ENCODE measurements around the gene CENPH. TPM values are rescaled to one million over a fixed set of nuclear protein-coding genes. Genes with fewer than 3 reads are reported as not detected.
A peak's percentile ranks its signal among the peaks of the same experiment; 100 is the strongest.

CENPH gene
- total and polyA plus RNA-seq, 2 of the 13 experiments (the other 11 are each of a cell fraction or from before 2014, with no cell fraction given) = 11.2 to 28.8 TPM

- TF ChIP-seq KDM2A (CRISPR knock-in tag; IDR thresholded peaks at IDR 0.05; ENCODE audit: borderline replicate concordance, low read depth) (peak; percentile 92), HES4 (CRISPR knock-in tag; IDR thresholded peaks at IDR 0.05; ENCODE audit: borderline replicate concordance) (peak; percentile 55; the same call in 1 of the 2 replicates), REPIN1 (CRISPR knock-in tag; IDR thresholded peaks at IDR 0.05; ENCODE audit: borderline replicate concordance, low read depth) (peak; percentile 94), GZF1 (CRISPR knock-in tag; IDR thresholded peaks at IDR 0.05) (no peak), TCF12 (IDR thresholded peaks at IDR 0.05) (no peak), TCF12 (CRISPR knock-in tag; IDR thresholded peaks at IDR 0.05) (peak; percentile 62; the same call in 1 of the 2 replicates), ZNF670 (CRISPR knock-in tag; IDR thresholded peaks at IDR 0.05; ENCODE audit: borderline replicate concordance) (no peak; the same call in 1 of the 2 replicates), ZBTB20 (CRISPR knock-in tag; IDR thresholded peaks at IDR 0.05; ENCODE audit: borderline replicate concordance, low read depth) (no peak), ZNF549 (CRISPR knock-in tag; IDR thresholded peaks at IDR 0.05) (0 out of 2 replicates have a peak, but pooled peaks have one; percentile 33), CBFB (CRISPR knock-in tag; IDR thresholded peaks at IDR 0.05) (no peak), ZNF644 (CRISPR knock-in tag; IDR thresholded peaks at IDR 0.05; ENCODE audit: low read depth) (no peak), LCORL (IDR thresholded peaks at IDR 0.05) (no peak), LCORL (CRISPR knock-in tag; IDR thresholded peaks at IDR 0.05) (peak; percentile 73; the same call in 1 of the 2 replicates), ZSCAN9 (CRISPR knock-in tag; IDR thresholded peaks at IDR 0.05; ENCODE audit: borderline replicate concordance) (peak; percentile 64), KDM6A (CRISPR knock-in tag; IDR thresholded peaks at IDR 0.05; ENCODE audit: low read depth) (peak; percentile 38; the same call in 1 of the 2 replicates), TIGD3 (CRISPR knock-in tag; IDR thresholded peaks at IDR 0.05; ENCODE audit: borderline replicate concordance) (0 out of 2 replicates have a peak, but pooled peaks have one; percentile 54), NFYB (CRISPR knock-in tag; IDR thresholded peaks at IDR 0.05) (peak; percentile 89), ZSCAN31 (CRISPR knock-in tag; IDR thresholded peaks at IDR 0.05; ENCODE audit: low read depth) (peak; percentile 53; the same call in 1 of the 2 replicates), GLI4 (CRISPR knock-in tag; IDR thresholded peaks at IDR 0.05; ENCODE audit: borderline replicate concordance) (peak; percentile 91; the same call in 1 of the 2 replicates), THYN1 (CRISPR knock-in tag; IDR thresholded peaks at IDR 0.05; ENCODE audit: borderline replicate concordance, low read depth) (no peak), HIC2 (CRISPR knock-in tag; IDR thresholded peaks at IDR 0.05; ENCODE audit: low read depth) (no peak; the same call in 1 of the 2 replicates), CREB3 (CRISPR knock-in tag; IDR thresholded peaks at IDR 0.05) (no peak), CEBPG (CRISPR knock-in tag; IDR thresholded peaks at IDR 0.05) (no peak)
- TF ChIP-seq, protein P1, sequence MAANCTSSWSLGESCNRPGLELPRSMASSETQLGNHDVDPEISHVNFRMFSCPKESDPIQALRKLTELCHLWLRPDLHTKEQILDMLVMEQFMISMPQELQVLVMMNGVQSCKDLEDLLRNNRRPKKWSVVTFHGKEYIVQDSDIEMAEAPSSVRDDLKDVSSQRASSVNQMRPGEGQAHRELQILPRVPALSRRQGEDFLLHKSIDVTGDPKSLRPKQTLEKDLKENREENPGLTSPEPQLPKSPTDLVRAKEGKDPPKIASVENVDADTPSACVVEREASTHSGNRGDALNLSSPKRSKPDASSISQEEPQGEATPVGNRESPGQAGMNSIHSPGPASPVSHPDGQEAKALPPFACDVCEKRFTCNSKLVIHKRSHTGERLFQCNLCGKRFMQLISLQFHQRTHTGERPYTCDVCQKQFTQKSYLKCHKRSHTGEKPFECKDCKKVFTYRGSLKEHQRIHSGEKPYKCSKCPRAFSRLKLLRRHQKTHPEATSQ (CRISPR knock-in tag; IDR thresholded peaks at IDR 0.05; ENCODE audit: borderline replicate concordance) = peak; percentile 91; the same call in 1 of the 2 replicates
Measured at GRCh38 chr5:69217548-69218526, 28.5 kb downstream of the CENPH start (continued).

All from HepG2 (cell line).